B cell (primary cell): Measurements from ENCODE around the gene FUT6. TPM values are rescaled to one million over a fixed set of nuclear protein-coding genes. Genes with fewer than 3 reads are reported as not detected.

Source experiments
- ATAC-seq: fragments of 200-7000 bp; cut with Tn5 transposase; one replicate; pipeline ENCODE4 v1.10.0; 2021; ENCODE audit warnings: low read depth, mild to moderate bottlenecking, moderate number of reproducible peaks, moderate library complexity
- CTCF ChIA-PET: fragments of 350-600 bp; sonication (Branson Sonifier 250); formaldehyde crosslinking; loops from one replicate; lab custom pipeline; 2021; ENCODE audit warnings: antibody characterized with exemption, inconsistent platforms; lab: Charles Lee
- POLR2A ChIA-PET: fragments of 350-600 bp; sonication (Branson Sonifier 250); formaldehyde crosslinking; loops from one replicate; lab custom pipeline; 2021; ENCODE audit warnings: antibody characterized with exemption; lab: Charles Lee
- DNase-seq: peaks from one replicate; pipeline ENCODE4 v3.0.0; 2013
- H2AFZ ChIP-seq: 2 replicates; pipeline ENCODE4 v1.6.1; 2012; ENCODE audit warnings: mild to moderate bottlenecking, low read depth, low read length; ENCODE audit not compliant: insufficient read depth, poor library complexity, severe bottlenecking
- H3K27ac ChIP-seq, 2 donors: 1 replicate in 1 of 2; 2 replicates in 1 of 2; pipeline ENCODE4 v1.5.1; 2012 to 2013; ENCODE audit warnings: low read length in 2 of 2, mild to moderate bottlenecking in 2 of 2, moderate library complexity in 1 of 2
- H3K27me3 ChIP-seq, 4 experiments: fragments of 200-600 bp in 1 of 4; sonication (generic) in 1 of 4; replicated peaks in 1 of 4; 1 replicate in 2 of 4; 2 replicates in 2 of 4; pipeline versions ENCODE4 v1.6.1 to v1.7.0; 2013 to 2016; ENCODE audit warnings: low read length in 3 of 4, mild to moderate bottlenecking in 2 of 4, mixed read lengths in 1 of 4, moderate library complexity in 1 of 4; ENCODE audit not compliant: insufficient read depth in 4 of 4, control insufficient read depth in 3 of 4; ENCODE audit errors: control extremely low read depth in 1 of 4
- H3K36me3 ChIP-seq, 2 experiments: replicated peaks in 1 of 2; 1 replicate in 1 of 2; 2 replicates in 1 of 2; pipeline versions ENCODE4 v1.6.1 to v1.7.1; 2013; ENCODE audit warnings: low read length in 1 of 2; ENCODE audit not compliant: insufficient read depth in 2 of 2, control insufficient read depth in 1 of 2; ENCODE audit errors: control extremely low read depth in 1 of 2, extremely low read depth in 1 of 2
- H3K4me1 ChIP-seq, 2 donors: fragments of 200-600 bp in 1 of 2; sonication (generic) in 1 of 2; 1 replicate in 1 of 2; 2 replicates in 1 of 2; pipeline versions ENCODE4 v1.5.1 to v1.6.1; 2013 to 2017; ENCODE audit warnings: low read length in 2 of 2; ENCODE audit not compliant: control insufficient read depth in 2 of 2, insufficient read depth in 2 of 2
- H3K4me2 ChIP-seq: replicated peaks from 2 replicates; pipeline ENCODE3; 2012; ENCODE audit warnings: mild to moderate bottlenecking, low read depth, low read length; ENCODE audit not compliant: poor library complexity, severe bottlenecking
- H3K4me3 ChIP-seq, 5 experiments: fragments of 200-600 bp in 1 of 5; sonication (generic) in 1 of 5; 1 replicate in 3 of 5; 2 replicates in 2 of 5; pipeline versions ENCODE4 v1.5.1 to v1.7.0; 2011 to 2016; ENCODE audit warnings: low read length in 4 of 5, mild to moderate bottlenecking in 4 of 5, low read depth in 2 of 5, control low read depth in 1 of 5, moderate library complexity in 1 of 5; ENCODE audit not compliant: insufficient read depth in 1 of 5; ENCODE audit errors: control extremely low read depth in 1 of 5, extremely low read depth in 1 of 5
- H3K79me2 ChIP-seq: fragments of 200-600 bp; sonication (generic); one replicate; pipeline ENCODE4 v1.6.0; 2016; ENCODE audit warnings: low read length; ENCODE audit not compliant: control insufficient read depth, insufficient read depth
- H3K9ac ChIP-seq: fragments of 200-600 bp; sonication (generic); 2 replicates; pipeline ENCODE4 v1.6.1; 2017; ENCODE audit warnings: mild to moderate bottlenecking, low read length, moderate library complexity
- H3K9me3 ChIP-seq, 3 donors: one replicate each; pipeline versions ENCODE4 v1.6.1 to v1.7.1; 2013; ENCODE audit warnings: low read length in 2 of 3; ENCODE audit not compliant: control insufficient read depth in 2 of 3, insufficient read depth in 1 of 3; ENCODE audit errors: control extremely low read depth in 1 of 3
- H4K20me1 ChIP-seq: 2 replicates; pipeline ENCODE4 v1.6.0; 2012; ENCODE audit warnings: mild to moderate bottlenecking, low read length; ENCODE audit not compliant: insufficient read depth, control insufficient read depth, poor library complexity, severe bottlenecking
- H3K27ac Mint-ChIP-seq: one replicate; pipeline ENCODE4 v1.8.0; 2021; ENCODE audit warnings: mixed read lengths
- H3K27me3 Mint-ChIP-seq: one replicate; pipeline ENCODE4 v1.8.0; 2021; ENCODE audit warnings: mixed read lengths
- H3K4me1 Mint-ChIP-seq: one replicate; pipeline ENCODE4 v1.8.0; 2021; ENCODE audit warnings: mixed read lengths
- H3K4me3 Mint-ChIP-seq: one replicate; pipeline ENCODE4 v1.8.0; 2021; ENCODE audit warnings: mixed read lengths
- H3K9me3 Mint-ChIP-seq: one replicate; pipeline ENCODE4 v1.8.0; 2022; ENCODE audit warnings: mixed read lengths; ENCODE audit not compliant: insufficient read depth
- CTCF ChIP-seq: fragments of 200-600 bp; IDR thresholded peaks from one replicate; pipeline ENCODE4 v1.8.0; 2022; ENCODE audit warnings: antibody characterized with exemption, mild to moderate bottlenecking
- EZH2 ChIP-seq: IDR thresholded peaks from 2 replicates; pipeline ENCODE4 v1.6.1; 2012; ENCODE audit warnings: borderline replicate concordance, low read depth, mild to moderate bottlenecking, moderate library complexity, low read length; ENCODE audit not compliant: insufficient read depth, poor library complexity, severe bottlenecking
- WGBS: methylation state at CpG from one replicate; pipeline ENCODE4 v1.1.5; 2013; ENCODE audit warnings: missing lambda C conversion rate; ENCODE audit not compliant: insufficient coverage; 5-methylcytosine and 5-hydroxymethylcytosine counted together
- intact Hi-C: fragments of 100-400 bp; cut with micrococcal nuclease; formaldehyde crosslinking; loops from one replicate; pipeline ENCODE4 v1.10.0; 2022
- polyA plus RNA-seq: library from polyadenylated mRNA; depleted of rRNA; stranded (reverse); fragments of >200 nt; gene quantifications from 2 replicates; pipeline ENCODE4 v1.2.3, GENCODE V29; 2012
- total RNA-seq, 2 donors: library from RNA; stranded (reverse); fragments of 120-200 nt in 1 of 2; gene quantifications; 1 replicate in 1 of 2; 2 replicates in 1 of 2; pipeline versions ENCODE4 v1.2.3 to v1.2.4, GENCODE V29; 2013 to 2022

Gene FUT6
- total and polyA plus RNA-seq, 2 donors (not counting 1 experiment from before 2014, with no cell fraction given) = 0.03 TPM; not detected in 1

- intact Hi-C loops = no loop called here
- no peak overlapping the region for H2AFZ ChIP-seq
- H3K9me3 Mint-ChIP-seq = no peaks in the 10 kb centered on the region
- ChIA-PET CTCF (interaction anchor here (0.9 to 2.7 kb wide), 4 partner anchors 9 to 108 kb away, joined by 3 to 11 read pairs (median 4); partner anchors contain the start of genes NRTN and RPL36), POLR2A (no interaction called here)
- H3K4me1 ChIP-seq = peaks cover 0 to 9% of the 10 kb centered on the region in 2 donors
- no peak for ATAC-seq
- 93% methylated on average over 5 of the region's 7 CpGs for WGBS
- H4K20me1 ChIP-seq = peaks cover under 1% of the 10 kb centered on the region
- H3K27ac ChIP-seq = no peak overlapping the region
- no peak overlapping the region for H3K9ac ChIP-seq
- no peaks in the 10 kb centered on the region for H3K36me3 ChIP-seq
- H3K79me2 ChIP-seq = no peaks in the 10 kb centered on the region
- H3K4me3 Mint-ChIP-seq = no peak overlapping the region
- H3K4me3 ChIP-seq = no peak overlapping the region
- H3K27me3 ChIP-seq = peaks cover 0 to 31% (median 6%) of the 10 kb centered on the region in 4 experiments
- TF ChIP-seq EZH2 (no peak), CTCF (no peak)
- no peak overlapping the region for H3K27ac Mint-ChIP-seq
- H3K4me1 Mint-ChIP-seq = peaks cover 6% of the 10 kb centered on the region
- peak; percentile 14 for DNase-seq
- H3K27me3 Mint-ChIP-seq = peaks cover 13% of the 10 kb centered on the region
- peaks cover 0 to 20% (median 3%) of the 10 kb centered on the region in 3 donors for H3K9me3 ChIP-seq
- H3K4me2 ChIP-seq = no peak overlapping the region
Observed at GRCh38 chr19:5795382-5795919, 44.1 kb downstream of the FUT6 start.

- no peak for TF ChIP-seq EZH2
- TF ChIP-seq CTCF = no peak
- peaks cover 0 to 20% (median 3%) of the 10 kb centered on the region in 3 donors for H3K9me3 ChIP-seq
- H3K4me1 ChIP-seq = peaks cover 5 to 16% of the 10 kb centered on the region in 2 donors
- no peak overlapping the region for H3K4me3 ChIP-seq
- Mint-ChIP-seq H3K4me1 (peaks cover 10% of the 10 kb centered on the region), H3K27me3 (peaks cover 3% of the 10 kb centered on the region), H3K27ac (no peak overlapping the region), H3K4me3 (no peak overlapping the region), H3K9me3 (no peaks in the 10 kb centered on the region)
- H3K4me2 ChIP-seq = no peak overlapping the region
- 83% methylated on average over 3 of the region's 3 CpGs for WGBS
- DNase-seq (peak; percentile 10), ATAC-seq (no peak)
- no peak overlapping the region for H3K9ac ChIP-seq
- H3K79me2 ChIP-seq = no peaks in the 10 kb centered on the region
- H4K20me1 ChIP-seq = peaks cover 21% of the 10 kb centered on the region
- H3K27me3 ChIP-seq = peaks cover 0 to 12% (median 0%) of the 10 kb centered on the region in 4 experiments
- ChIA-PET POLR2A (no interaction called here), CTCF (interaction anchor here (2.7 kb wide), 1 partner anchor 11 kb away, joined by 11 read pairs; the partner anchor contains the start of gene NRTN)
- H3K27ac ChIP-seq = no peak overlapping the region
- H2AFZ ChIP-seq = no peak overlapping the region
- intact Hi-C loops = no loop called here
- H3K36me3 ChIP-seq = peaks cover 0 to 17% of the 10 kb centered on the region in 2 experiments
Observed at GRCh38 chr19:5793188-5793587, 46.3 kb downstream of the FUT6 start.
